ENCODE measurements around the gene METTL16.

The METTL16 gene

GRCh38 chr17:2392252-2393173, 119.2 kb downstream of the METTL16 start:
- Histone ChIP-seq H3K4me3 (ENCODE audit: low read length) (peak overlapping the region; percentile 52), H3K36me3 (ENCODE audit: insufficient read depth, low read length) (peaks cover 9% of the 10 kb centered on the region), H3K27me3 (ENCODE audit: insufficient read depth, low read length) (no peaks in the 10 kb centered on the region), H2AFZ (ENCODE audit: low read depth, low read length) (no peak overlapping the region), H3K9me3 (ENCODE audit: low read length) (no peaks in the 10 kb centered on the region), H3K4me1 (ENCODE audit: insufficient read depth, low read length) (peaks cover 62% of the 10 kb centered on the region)

DNA sequence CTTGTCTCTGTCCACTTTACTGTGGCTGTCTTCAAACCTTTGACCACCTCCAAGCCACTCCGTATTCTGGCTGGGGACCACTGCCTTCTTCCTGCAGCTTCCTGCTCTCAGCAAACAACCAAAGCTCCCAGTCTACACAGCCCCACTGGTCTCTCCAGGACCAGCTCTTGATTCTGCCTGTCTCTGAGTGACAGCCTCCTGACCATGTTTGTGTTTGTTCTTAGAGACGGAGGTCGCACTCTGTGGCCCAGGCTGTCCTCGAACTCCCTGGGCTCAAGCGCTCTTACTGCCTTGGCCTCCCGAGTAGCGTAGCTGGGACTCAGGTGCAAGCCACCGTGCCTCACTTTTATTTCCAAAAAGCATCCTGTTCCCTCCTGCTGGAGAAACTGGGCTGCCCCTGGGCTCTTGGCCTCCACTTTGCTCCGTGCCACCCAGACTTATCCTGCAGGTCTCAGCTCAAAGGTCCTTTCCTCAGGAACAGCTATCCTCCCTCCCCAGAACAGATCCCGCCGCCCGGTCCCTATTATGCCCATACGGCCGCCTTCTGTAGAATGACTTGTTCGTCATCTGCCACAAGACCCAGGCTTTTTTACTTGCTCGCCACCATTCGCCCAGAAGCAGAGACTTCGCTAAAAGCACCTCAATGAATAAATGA, 120.0 kb downstream of the METTL16 start:
- Histone ChIP-seq H3K4me1 (ENCODE audit: insufficient read depth, low read length) (peaks cover 55% of the 10 kb centered on the region), H3K4me3 (ENCODE audit: low read length) (peak overlapping the region; percentile 51), H3K27me3 (ENCODE audit: insufficient read depth, low read length) (no peaks in the 10 kb centered on the region), H3K9me3 (ENCODE audit: low read length) (no peaks in the 10 kb centered on the region), H3K36me3 (ENCODE audit: insufficient read depth, low read length) (peaks cover 14% of the 10 kb centered on the region), H2AFZ (ENCODE audit: low read depth, low read length) (no peak overlapping the region)

DNA sequence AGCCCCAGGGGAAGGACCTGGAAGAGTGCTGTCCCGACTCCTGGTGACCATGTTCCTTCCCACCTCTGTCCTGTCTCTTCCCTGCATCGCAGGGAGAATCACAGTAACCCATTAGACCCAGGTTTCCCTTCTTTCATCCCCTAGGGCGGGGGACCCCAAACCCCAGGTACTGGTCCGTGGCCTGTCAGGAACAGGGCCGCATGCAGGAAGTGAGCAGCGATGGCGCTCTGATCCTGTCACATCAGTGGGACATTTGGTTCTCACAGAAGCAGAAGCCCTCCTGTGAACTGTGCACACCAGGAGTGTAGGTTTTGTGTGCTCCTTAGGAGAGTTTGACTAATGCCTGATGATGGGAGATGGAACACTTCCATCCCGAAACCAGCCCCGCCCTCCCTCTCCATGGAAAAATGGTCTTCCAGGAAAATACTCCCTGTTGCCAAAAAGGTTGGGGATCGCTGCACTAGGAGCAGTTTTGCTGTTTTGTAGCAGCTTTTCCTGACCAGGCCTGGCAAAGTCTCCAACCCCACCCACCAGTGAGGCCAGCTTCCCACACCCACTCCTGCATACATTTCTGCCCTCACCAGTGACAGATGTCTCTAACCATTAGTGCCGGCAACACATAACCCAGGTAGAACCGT, 121.4 kb downstream of the METTL16 start:
- Histone ChIP-seq H3K36me3 (ENCODE audit: insufficient read depth, low read length) (peaks cover 17% of the 10 kb centered on the region), H3K4me1 (ENCODE audit: insufficient read depth, low read length) (peaks cover 53% of the 10 kb centered on the region), H3K4me3 (ENCODE audit: low read length) (no peak overlapping the region), H3K9me3 (ENCODE audit: low read length) (no peaks in the 10 kb centered on the region), H3K27me3 (ENCODE audit: insufficient read depth, low read length) (no peaks in the 10 kb centered on the region), H2AFZ (ENCODE audit: low read depth, low read length) (no peak overlapping the region)

DNA sequence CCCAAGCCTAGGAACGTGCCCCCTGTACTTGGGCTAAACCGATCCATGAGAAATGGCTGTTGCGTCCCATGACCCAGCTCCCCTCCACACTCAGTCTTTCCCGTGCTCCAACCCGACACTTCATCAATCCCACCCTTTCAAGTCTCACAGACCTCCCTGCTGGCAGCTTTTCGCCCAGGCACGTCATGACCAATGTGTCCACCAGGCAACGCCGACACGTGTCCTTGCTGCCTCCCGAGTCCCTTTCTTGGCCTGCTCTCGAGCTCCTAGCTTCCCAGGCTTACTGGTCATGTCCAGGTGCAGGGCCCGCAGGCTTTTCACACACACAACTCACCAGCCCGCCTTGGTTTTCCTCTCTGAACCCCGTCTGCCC, 123.0 kb downstream of the METTL16 start:
- Histone ChIP-seq H3K9me3 (ENCODE audit: low read length) (no peaks in the 10 kb centered on the region), H3K4me3 (ENCODE audit: low read length) (no peak overlapping the region), H2AFZ (ENCODE audit: low read depth, low read length) (no peak overlapping the region), H3K27me3 (ENCODE audit: insufficient read depth, low read length) (no peaks in the 10 kb centered on the region), H3K4me1 (ENCODE audit: insufficient read depth, low read length) (peaks cover 54% of the 10 kb centered on the region), H3K36me3 (ENCODE audit: insufficient read depth, low read length) (peaks cover 17% of the 10 kb centered on the region)

DNA sequence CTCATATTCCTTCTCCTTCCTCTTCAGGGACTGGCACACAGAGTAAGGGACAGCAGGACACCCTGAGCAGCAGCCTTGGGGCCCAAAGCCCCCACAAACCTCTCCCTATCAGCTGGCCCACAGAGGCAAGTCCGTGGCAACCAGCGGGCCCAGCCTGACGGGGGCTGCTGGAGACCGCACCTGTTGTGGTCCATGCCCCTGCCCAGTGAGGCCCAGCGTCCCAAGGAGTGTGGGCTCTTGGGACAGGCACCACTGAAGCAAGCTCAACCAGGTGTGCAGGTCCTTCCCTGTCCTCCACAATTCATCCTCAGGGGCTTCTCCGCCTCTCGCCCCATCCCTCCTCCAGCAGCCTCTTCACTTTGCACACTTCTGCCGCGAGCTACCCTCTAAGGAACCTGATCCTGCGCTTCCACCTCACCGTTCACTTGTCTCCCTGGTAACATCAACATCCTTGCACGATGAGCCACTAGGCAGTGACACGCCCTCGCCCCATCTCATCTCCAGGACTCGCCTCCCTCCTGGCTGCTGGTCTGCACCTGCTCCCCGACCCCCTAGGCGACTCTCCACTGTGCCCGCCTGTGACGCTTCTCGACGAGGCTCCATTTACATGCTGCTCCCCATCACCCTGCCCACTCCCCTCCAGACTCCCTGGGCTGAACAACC, 123.5 kb downstream of the METTL16 start:
- H3K4me1 ChIP-seq (ENCODE audit: insufficient read depth, low read length) = peaks cover 52% of the 10 kb centered on the region
- H3K9me3 ChIP-seq (ENCODE audit: low read length) = no peaks in the 10 kb centered on the region
- no peaks in the 10 kb centered on the region for H3K27me3 ChIP-seq (ENCODE audit: insufficient read depth, low read length)
- H3K36me3 ChIP-seq (ENCODE audit: insufficient read depth, low read length) = peaks cover 17% of the 10 kb centered on the region
- H3K4me3 ChIP-seq (ENCODE audit: low read length) = no peak overlapping the region
- no peak overlapping the region for H2AFZ ChIP-seq (ENCODE audit: low read depth, low read length)

- Histone ChIP-seq H3K36me3 (ENCODE audit: insufficient read depth, low read length) (peaks cover 17% of the 10 kb centered on the region), H2AFZ (ENCODE audit: low read depth, low read length) (no peak overlapping the region), H3K4me3 (ENCODE audit: low read length) (no peak overlapping the region), H3K27me3 (ENCODE audit: insufficient read depth, low read length) (no peaks in the 10 kb centered on the region), H3K4me1 (ENCODE audit: insufficient read depth, low read length) (peaks cover 51% of the 10 kb centered on the region), H3K9me3 (ENCODE audit: low read length) (no peaks in the 10 kb centered on the region)
These were observed 124.3 kb downstream of the METTL16 start for GRCh38 chr17:2387086-2388019.

DNA sequence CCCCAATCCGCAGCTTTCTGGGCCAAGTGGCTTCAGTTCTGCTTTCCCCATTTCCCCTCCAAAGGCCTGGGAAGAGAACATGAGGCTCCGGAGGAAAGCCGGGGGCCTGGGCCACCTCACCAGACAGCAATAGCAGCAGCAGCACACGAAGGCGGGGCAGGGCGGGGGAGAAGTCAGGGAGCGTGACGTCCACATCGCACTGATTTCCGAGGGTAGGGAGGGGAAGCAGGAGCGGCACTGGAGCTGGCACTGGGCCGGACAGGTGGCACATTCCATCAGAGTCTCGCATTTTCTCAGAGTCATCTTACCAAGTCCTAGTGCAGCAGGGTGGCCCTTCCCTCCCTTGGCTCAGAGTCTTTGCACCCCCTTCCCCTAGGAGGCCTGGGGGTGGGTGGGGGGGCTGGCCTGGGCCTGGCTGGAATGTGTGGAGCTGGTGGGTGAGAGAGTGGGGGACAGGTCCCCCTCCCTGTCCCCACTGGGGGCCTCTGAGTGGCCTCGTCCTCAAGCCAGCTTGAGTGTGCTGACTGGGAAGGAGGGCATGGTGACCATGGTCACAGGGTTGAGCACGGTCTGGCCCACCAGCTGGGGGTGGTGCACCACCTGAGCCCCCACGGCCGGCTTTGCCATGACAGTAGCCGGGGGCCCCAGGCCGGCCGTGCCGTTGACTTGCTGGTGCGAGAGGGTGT, 125.1 kb downstream of the METTL16 start:
- H3K9me3 ChIP-seq (ENCODE audit: low read length) = no peaks in the 10 kb centered on the region
- H3K36me3 ChIP-seq (ENCODE audit: insufficient read depth, low read length) = peaks cover 17% of the 10 kb centered on the region
- no peak overlapping the region for H2AFZ ChIP-seq (ENCODE audit: low read depth, low read length)
- no peaks in the 10 kb centered on the region for H3K27me3 ChIP-seq (ENCODE audit: insufficient read depth, low read length)
- no peak overlapping the region for H3K4me3 ChIP-seq (ENCODE audit: low read length)
- H3K4me1 ChIP-seq (ENCODE audit: insufficient read depth, low read length) = peaks cover 43% of the 10 kb centered on the region

DNA sequence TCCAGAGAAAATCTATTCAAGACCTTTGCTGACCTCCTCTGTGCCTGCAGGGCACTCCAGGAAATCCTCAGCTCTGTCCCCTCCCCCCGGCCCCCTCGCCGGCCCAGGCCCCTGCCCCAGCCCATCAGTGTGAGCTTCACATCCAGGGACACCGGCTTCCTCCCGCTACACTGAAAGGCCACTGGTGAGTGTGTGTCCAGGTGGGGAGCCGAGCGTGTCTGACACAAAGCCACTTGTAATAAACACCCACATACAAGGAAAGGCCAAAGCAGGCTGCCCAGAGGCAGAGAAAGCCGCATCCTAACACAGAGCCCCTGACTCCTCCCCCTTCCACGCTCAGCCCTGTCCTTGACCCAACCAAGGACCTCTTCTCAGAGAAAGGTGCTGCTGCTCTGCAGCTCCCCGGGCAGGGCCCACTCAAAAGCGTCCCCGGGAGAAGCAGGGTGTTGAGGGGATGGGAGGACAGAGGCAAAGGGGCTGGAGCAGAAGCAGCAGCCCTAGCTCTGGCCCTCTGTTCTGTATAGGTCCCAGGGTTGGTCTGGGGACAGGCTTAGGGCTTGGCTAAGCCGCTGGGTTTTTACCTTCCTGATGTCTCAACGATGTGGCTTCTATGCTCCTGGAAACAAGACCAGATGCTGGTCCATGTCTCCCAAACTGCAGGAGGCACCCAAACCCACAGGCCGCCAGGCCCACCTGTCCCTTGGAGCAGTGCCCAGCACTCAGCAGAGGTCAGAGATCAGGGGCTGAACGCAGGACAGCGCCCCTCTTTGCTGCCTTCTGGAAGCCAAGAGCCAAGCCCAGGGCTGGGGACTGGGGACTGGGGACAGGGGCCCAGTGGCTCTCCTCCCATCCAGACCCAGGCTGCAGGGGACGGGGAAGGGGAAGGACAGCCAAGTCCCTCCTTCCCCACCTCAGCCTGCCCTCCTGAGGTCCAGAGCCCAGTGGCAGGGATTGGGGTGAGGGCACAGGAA, 126.2 kb downstream of the METTL16 start:
- Histone ChIP-seq H2AFZ (ENCODE audit: low read depth, low read length) (no peak overlapping the region), H3K4me1 (ENCODE audit: insufficient read depth, low read length) (peaks cover 35% of the 10 kb centered on the region), H3K36me3 (ENCODE audit: insufficient read depth, low read length) (peaks cover 26% of the 10 kb centered on the region), H3K9me3 (ENCODE audit: low read length) (no peaks in the 10 kb centered on the region), H3K27me3 (ENCODE audit: insufficient read depth, low read length) (no peaks in the 10 kb centered on the region), H3K4me3 (ENCODE audit: low read length) (no peak overlapping the region)

DNA sequence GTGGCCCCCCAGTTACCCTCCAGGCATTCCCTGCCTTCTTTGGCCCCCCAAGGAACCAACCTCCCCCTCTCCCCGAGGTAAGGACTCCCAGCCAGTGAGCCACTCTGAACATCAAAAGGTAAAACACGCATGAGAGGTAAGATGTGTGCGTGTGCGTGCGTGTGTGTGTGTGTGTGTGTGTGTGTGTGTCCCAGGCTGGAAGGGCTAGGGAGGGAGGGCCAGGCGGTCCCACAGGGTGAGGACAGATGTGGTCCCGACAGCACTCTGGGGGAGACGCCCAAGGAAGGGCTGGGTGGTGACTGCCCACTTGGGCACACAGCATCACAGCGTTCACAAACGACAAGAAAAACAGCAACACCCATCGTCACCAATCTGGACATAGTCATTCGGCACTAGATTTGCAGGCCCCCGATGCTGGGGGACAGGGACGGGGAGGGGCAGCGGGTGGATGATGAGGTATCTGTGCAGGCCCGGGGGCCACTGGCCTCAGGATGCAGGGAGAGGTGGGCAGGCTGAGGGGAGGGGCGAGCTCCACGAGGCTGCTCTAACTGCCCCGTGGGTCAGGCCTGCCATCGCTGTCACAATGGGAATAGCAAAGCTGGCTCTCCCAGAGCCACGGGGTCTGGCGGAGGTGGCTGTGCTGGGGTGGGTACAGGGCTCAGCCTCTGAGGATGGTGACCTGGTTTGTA, 127.1 kb downstream of the METTL16 start:
- H3K4me1 ChIP-seq (ENCODE audit: insufficient read depth, low read length) = peaks cover 30% of the 10 kb centered on the region
- peaks cover 32% of the 10 kb centered on the region for H3K36me3 ChIP-seq (ENCODE audit: insufficient read depth, low read length)
- H3K9me3 ChIP-seq (ENCODE audit: low read length) = no peaks in the 10 kb centered on the region
- no peaks in the 10 kb centered on the region for H3K27me3 ChIP-seq (ENCODE audit: insufficient read depth, low read length)
- no peak overlapping the region for H2AFZ ChIP-seq (ENCODE audit: low read depth, low read length)
- no peak overlapping the region for H3K4me3 ChIP-seq (ENCODE audit: low read length)

- Histone ChIP-seq H3K4me1 (ENCODE audit: insufficient read depth, low read length) (peaks cover 30% of the 10 kb centered on the region), H3K9me3 (ENCODE audit: low read length) (no peaks in the 10 kb centered on the region), H3K36me3 (ENCODE audit: insufficient read depth, low read length) (peaks cover 38% of the 10 kb centered on the region), H2AFZ (ENCODE audit: low read depth, low read length) (no peak overlapping the region), H3K27me3 (ENCODE audit: insufficient read depth, low read length) (no peaks in the 10 kb centered on the region), H3K4me3 (ENCODE audit: low read length) (no peak overlapping the region)
These were observed 128.0 kb downstream of the METTL16 start for GRCh38 chr17:2383628-2384167.
